DMS153 (cell line): Measurements from ENCODE around the gene ZNF593.
A peak's percentile ranks its signal among the peaks of the same experiment; 100 is the strongest.

Experiments used
- DNase-seq: peaks from one replicate; lab custom pipeline; 2025; lab: John Stamatoyannopoulos, UW

ZNF593 gene

DNA sequence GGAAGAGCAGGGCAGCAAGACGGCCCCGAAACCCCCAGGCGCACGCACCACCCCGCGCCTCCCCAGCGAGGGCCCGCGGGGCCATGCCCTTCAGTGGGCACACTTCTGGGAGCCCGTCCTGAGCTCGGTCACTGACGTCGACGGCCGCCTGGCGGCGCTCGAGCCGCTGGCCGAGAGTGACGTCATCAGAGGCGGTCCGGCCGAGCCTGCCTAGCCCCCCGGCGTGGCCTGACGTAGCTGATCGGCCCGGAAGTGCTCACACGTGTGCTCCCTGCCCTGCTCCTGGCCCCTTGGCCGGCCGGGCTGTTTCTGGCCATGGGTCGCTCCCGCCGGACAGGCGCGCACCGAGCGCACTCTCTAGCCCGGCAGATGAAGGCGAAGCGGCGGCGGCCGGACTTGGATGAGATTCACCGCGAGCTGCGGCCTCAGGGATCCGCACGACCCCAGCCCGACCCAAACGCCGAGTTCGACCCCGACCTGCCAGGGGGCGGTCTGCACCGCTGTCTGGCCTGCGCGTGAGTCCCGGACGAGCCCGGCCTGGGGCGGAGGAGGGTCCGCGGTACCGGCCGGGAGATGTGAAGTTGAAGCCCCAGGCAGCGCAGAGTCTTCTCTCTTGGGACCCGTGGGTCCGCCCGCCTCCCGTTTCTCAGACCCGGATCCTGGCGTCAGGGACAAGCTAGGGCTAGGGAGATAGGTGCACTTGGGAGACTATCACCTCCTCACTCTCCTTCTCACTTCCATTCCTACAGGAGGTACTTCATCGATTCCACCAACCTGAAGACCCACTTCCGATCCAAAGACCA is at the start of gene ZNF593:
ZNF593 (plus strand) TSS at position 240 of the 803 bp plus-strand sequence; CDS start at position 316, 76 bp downstream.
- peak; percentile 87 for DNase-seq

DNA sequence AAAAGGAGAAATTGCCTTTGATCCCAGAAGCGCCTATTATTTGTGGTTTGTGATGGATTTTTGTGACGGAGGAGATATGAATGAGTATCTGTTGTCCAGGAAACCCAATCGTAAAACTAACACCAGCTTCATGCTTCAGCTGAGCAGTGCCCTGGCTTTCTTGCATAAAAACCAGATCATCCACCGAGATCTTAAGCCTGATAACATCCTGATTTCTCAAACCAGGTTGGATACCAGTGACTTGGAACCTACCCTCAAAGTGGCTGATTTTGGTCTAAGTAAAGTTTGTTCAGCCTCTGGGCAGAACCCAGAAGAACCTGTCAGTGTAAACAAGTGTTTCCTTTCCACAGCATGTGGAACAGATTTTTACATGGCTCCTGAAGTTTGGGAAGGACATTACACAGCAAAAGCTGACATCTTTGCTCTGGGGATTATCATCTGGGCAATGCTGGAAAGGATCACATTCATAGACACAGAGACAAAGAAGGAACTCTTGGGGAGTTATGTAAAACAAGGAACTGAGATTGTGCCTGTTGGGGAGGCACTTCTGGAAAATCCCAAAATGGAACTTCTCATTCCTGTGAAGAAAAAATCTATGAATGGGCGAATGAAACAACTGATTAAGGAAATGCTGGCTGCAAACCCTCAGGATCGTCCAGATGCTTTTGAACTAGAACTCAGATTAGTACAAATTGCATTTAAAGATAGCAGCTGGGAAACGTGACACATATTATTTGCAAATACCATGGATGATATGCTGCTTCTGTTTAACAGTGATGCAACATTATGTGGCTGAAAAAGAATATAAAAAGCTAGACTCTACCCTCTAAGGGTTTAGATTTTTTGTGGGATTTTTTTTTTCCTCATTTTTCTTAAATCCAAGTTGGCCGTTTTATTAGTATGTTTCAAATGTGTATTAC is 47.6 kb upstream of the ZNF593 start:
- no peak for DNase-seq

DNA sequence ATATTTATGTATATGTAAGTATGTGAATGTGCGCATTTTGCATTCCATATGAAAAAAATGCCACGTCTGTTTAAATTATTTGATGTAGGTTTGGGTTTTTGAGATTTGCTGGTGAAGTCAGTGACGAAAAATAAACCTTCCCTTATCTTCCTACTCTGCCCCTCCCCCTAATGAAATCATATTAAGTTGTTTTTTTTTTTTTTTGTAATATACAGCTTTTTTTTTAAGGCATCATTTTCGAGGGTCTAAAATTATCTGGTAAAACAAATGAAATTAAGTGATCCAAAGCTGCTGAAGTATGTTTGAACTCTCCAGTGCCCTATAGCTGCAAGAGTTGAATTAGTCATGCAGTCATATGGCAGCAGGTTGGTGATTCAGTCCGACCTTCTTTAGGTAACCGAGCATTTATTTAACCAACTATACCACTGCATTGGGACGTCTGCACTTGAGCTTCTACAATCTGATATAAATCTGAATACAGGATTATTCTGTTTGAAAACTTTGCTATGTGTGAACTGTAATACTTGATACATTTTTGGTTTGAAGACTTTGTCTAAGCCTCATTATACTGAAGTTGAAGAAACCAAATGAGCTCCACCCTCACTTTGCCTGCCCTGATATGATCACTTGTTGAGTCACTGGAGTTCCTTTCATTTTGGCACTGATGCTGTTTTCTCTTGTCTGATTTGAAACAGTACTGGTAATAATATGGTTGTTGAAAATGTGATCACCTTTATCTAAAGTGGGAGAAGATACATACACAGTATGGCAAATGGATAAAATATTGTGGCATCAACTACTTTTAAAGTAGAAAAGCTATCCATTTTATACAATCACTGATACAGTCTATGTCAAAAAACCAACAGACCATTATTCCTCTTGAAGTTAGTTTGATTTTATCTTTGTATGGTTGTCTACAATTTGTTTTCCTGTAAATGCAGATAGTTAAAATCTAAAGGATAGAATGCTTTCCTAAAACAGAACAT is 46.4 kb upstream of the ZNF593 start:
- DNase-seq: no peak

DNA sequence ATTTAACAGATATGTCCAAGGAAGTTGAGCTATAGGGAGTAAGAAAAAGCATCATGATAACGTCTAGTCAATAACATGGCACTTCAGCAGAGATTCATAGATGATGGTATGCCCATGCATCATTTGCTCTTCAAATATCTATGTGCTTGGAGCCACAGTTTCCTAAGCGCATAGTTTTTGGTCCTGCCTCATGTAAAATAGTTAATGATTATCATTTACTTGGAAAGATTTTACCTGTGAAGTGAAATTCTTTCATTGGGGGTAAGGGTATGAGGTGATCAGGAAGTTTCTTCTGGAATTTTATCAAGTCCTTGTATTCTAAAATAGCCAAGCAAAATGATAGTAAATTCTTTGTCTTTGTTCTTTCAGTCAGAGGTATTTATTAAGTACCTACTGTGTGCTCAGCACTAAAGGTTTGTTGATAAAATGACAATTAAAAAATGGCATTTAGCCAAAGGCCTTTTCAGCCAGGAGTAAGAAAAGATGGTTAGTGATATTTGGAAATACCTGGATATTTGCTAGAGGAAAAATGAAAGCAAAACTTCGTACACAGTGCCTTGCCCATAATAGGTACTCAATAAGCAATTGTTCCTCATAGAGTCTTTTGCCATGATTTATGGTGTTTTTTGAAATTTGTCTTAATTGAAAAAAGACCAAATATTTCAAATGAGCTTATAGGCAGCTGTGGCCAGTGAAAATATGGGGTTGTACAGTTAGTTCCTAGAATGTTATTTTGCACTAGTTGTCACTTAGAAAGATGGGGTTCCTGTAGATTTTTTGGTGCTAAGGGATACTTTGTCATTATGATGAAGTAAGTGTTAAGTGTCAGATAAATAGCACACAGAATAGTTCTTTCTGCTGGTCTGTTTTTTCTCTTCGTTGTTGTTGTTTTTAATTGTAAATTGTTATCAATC is 45.0 kb upstream of the ZNF593 start:
- DNase-seq: no peak

DNA sequence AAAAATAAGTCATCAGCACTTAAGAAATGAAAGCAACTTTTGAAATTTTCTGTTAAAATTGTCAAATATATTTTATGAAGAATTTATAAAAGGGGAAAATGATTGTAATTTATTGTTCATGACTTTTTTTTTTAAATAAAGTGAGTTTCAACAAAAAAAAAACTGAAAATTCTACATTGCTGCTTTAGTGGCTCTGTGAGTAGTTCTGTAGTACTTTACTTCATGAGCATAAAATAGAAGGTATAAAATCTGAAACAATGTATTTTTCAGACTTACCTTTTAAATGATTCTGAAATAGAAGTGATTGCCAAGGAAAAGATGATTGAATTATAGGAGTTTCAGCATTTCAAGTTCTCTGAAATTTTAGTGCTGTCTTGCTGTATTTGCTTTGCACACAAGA is 44.3 kb upstream of the ZNF593 start:
- DNase-seq: no peak

DNA sequence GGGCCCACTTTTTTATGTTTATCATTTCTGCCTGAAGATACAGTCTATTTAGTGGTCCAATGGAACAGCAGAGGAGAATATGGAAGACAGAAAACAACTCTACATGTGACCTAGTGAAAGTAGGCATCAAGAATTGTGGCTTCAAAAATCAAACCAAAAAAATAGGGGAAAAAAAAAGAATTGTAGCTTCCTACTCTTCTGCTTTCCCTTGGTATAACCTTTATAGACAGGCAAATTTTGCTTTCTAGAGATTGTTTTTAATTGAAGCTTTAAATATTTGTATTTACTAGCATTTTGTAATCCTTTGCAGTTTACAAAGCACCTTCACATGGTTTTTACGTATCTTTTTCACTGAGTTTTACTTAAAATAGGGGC is 43.8 kb upstream of the ZNF593 start:
- DNase-seq: no peak

DNA sequence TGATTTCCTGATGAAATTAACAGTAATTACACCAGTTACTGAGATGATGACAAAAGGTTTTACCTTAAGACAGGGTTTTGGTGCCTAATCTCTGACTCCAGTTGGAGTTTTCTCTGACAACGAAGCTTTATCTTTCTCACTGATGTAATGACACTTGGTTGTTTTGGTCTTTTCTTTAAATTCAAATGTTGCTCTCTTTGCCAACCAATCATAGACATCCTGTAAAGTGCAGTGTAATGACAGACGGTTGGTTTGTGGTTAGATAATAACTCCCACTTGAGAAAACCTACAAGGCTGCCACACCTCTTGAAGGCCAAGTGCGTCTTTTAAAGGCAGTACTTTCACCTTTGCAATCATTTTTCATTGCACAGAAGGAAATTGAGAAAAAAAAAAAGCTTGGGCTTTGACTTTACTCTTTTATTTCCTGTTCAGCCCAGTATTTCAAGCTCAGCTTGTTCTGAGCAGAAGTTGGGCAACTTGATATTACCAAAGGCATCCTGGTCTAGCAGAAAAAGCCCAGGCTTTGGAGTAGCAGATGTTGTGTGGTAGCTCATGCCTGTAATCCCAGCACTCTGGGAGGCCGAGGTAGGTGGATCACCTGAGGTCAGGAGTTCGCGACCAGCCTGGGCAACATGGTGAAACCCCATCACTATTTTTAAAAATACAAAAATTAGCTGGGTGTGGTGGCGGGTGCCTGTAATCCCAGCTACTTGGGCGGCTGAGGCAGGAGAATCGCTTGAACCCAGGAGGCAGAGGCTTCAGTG is 43.2 kb upstream of the ZNF593 start:
- DNase-seq: peak; percentile 92

DNA sequence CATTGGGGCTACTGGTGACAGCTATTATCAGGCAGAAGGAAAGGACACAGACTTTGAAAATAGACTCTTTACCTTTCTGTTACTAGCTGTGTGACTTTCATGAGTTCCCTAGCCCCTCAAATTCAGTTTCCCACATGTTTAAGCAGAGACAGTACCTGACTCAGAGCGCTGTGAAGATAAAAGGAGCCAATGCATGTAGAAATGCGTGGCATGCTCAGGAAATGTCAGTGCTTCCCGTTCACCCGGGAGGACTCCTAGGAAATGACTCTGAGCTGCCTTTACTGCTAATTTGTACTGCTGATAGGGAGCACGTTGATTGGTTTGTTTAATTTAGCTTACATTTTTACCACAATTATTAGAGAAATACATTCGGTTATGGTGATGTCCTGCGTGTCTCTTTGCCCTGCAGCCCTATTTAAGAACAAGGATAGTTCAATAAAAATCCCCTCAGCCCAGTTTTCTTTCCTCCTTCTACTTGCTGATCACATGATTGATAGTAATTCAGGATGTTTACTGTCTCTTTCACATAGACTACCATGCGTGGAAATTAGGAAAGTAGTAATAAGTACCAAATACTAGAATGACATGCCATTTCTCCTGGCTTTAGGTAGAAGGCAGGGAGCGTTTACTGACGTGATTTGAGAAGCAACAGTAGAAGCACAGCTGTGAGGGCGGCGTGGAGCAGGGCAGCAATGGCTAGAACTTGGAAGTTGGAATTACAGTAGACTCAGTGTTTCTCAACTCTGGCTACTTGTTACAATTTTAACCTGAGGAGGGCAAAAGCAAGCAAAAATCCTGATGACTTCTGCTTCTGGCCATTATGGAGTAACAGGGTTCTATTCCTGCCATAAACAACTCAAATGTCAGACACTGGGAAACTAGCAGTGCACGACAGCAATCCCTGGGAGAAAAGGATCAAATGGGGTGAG is 42.2 kb upstream of the ZNF593 start:
- DNase-seq: no peak

DNA sequence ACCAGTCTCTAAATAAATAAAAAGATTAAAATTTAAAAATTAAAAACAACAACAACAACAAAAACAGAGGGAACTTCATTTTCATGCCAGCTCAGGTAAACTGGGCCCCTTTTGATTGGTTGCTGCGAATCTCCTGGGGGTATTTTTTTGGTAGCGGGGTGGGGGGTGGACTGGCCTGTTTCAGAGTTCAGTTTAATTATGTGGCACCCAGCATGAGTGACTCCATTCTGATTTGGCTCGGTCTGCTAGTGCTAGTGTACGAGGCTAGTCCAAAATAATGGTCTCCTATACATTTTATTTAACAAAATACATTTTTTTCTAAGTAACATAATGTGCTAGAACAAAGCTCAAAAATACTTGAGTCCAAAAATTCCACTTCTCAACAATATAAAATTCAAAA is 39.9 kb upstream of the ZNF593 start:
- DNase-seq: no peak

DNA sequence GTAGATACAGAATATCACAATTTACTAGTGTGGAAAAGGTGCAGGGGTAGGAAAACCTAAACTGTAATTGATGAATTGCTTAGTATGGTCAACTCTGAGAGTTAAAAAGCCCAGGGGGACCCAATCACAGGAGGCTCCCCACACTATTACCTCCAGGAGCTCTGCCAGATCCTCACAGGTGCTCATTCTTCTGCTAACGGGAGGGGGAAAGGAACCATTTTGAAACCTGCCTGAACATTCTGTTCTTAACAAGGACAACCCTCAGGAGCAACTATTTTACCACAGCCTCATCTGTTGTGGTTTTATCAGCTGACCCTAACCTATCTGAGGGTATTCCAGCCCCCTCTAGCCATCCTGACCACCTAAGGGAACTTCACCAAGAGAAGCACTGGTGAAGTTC is 39.0 kb upstream of the ZNF593 start:
- no peak for DNase-seq

DNA sequence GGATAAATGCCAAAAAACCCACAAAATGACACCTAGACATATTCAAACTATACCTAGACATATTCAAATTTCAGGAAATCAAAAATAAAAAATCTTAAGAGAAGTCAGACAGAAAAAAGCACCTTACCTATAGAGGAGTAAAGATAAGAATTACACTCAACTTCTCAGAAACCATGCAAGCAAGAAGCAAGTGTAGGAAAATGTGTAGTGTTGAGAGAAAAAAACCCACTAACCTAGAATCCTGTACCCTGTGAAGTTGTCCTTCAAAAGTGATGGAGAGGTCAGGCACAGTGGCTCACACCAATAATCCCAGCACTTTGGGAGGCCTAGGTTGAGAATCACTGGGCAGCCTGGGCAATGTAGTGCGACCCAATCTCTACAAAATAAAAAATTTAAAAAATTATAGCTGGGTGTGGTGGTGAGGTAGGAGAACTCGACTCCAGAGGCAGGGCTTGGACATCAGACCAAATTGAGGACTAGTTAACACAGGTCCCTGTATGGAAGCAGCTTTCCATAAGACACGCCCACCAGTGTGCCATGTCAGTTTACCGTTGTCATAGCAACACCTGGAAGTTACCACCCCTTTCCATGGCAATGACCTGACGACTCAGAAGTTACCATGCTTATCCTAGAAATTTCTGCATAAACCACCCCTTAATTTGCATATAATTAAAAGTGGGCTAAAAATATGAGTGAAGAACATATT is 37.4 kb upstream of the ZNF593 start:
- no peak for DNase-seq

DNA sequence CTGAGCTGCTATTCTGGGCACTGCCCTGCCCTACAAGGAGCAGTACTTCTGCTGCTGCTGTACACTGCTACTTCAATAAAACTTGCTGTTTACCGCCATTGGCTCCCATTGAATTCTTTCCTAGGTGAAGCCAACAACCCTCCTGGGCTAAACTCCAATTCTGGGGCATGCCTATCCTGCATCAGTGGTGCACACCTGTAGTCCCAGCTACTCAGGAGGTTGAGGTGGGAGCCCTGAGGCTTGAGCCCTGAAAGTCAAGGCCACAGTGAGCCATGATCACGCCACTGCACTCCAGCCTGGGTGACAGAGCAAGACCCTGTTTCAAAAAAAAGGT is 36.9 kb upstream of the ZNF593 start:
- DNase-seq: no peak

DNA sequence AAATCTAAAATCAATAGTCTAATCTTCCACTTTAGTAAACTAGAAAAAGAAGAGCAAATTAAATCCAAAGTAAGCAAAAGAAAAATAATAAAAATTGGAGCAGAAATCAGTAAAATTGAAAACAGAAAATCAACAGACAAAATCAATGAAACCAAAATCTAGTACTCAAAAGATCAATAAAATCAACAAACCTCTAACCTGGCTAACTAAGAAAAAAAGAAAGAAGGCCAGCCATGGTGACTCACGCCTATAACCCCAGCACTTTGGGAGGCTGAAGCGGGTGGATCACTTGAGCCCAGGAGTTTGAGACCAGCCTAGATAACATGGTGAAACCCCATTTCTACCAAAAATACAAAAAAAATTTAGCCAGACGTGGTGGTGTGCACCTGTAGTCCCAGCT is 35.2 kb upstream of the ZNF593 start:
- no peak for DNase-seq

DNA sequence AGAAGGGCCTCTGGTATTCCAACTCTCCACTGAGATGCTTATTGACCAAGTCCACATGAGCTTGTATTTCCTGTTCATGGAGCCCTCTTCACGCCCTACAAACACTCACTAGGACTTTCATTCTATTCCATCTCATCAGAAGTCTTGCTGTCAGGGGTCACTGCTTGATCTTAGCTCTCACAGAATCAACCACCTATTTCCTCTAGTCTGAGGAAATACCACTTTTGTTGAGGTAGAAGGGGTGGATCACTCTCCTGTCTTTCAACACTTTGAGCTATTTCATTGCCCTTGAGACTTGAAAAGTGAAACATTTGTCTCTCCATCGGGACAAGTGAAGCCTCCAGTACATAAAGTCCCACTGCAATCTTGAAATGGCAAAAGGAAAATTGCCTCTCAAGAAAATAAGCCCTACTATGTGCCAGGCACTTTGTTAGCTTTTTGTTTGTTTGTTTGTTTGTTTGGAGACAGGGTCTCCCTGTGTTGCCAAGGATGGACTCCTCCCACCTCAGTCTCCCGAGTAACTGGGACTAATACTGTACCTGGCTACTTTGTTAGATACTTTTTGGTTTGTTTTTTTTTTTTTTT is 30.6 kb upstream of the ZNF593 start:
- DNase-seq: peak; percentile 18

DNA sequence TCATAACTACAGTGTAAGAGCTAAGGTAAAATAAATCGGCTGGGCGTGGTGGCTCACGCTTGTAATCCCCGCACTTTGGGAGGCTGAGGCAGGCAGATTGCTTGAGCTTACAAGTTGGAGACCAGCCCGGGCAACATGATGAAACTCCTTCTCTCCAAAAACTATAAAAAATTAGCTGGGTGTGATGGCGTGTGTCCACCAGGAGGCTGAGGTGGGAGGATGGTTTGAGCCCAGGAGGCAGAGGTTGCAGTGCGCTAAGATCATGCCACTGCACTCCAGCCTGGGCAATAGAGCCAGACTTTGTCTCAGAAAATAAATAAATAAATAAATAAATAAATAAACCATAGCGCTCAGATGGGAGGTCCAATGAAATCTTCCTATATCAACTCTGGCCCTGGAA is 27.5 kb upstream of the ZNF593 start:
- no peak for DNase-seq

DNA sequence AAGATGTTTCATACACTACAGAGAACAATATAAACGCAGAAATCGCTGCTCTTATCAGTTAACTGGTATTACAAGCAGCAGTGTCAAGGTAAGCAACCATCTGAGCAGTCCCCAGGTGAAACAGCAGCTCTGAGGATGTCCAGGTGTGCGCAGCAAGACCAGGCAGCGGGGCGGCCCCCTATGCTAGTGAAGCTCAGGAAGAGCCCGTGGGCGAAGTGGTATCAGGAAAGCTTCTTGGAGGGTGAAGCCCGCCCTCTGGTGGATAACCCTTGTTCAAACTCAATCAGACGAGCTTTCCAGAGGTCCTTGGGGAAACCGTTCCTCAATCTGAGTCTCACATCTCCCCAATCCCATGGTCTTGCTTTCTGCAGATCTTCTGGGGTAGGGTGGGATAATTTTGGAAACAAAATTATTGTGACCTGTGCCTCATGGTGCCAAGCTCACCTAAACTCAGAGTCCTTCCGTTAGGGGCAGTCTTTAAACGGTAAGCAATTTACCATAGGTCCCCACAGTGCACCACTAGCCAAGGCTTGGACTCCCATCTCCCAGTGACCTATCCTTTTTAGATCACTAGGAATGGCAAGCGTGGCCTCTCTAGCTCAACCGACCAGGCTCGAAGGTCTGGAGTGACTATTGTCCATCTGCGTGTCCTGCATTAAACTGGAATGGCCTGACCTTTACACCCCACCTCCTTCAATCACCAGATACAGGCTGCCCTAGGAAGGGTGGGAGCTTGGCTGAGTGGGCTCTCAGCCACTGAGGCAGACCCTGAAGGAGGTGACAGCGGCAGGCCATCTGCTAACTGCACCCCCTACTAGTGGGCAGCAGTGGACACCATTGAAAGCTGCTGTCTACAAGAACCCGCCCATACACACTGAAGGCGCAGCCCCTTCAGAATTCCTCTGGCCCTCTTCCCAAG is 24.4 kb upstream of the ZNF593 start:
- DNase-seq: peak; percentile 90

DNA sequence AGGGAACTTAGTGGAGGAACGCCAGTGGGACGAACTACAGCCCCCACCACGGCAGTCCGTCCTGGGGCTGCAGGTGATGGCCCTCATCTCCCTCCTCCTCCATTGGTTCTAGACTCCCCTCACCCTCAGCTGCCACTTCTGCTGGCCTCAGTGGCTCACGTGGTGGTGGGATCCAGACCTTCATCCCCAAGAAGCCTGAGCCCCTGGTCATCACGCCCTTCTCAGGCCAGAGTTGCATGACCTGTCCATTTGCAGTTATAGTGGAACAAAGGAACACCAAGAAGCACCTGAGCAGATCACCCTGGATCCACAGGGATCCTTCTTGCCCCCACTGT is 23.8 kb upstream of the ZNF593 start:
- DNase-seq: no peak
